HG02623 (cell line): ENCODE data around the gene KCNG2.
"Not testable (repeated sequence)": the region's sequence is repeated elsewhere in the genome, so short reads cannot be mapped to it uniquely, and the experiment has no call there.

ENCODE experiments used
- ATAC-seq: cut with Tn5 transposase; IDR thresholded peaks from one replicate; pipeline ENCODE4 v1.9.1; 2021; ENCODE audit warnings: moderate library complexity; ENCODE audit not compliant: unreplicated experiment

KCNG2 gene, protein sequence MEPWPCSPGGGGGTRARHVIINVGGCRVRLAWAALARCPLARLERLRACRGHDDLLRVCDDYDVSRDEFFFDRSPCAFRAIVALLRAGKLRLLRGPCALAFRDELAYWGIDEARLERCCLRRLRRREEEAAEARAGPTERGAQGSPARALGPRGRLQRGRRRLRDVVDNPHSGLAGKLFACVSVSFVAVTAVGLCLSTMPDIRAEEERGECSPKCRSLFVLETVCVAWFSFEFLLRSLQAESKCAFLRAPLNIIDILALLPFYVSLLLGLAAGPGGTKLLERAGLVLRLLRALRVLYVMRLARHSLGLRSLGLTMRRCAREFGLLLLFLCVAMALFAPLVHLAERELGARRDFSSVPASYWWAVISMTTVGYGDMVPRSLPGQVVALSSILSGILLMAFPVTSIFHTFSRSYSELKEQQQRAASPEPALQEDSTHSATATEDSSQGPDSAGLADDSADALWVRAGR

GRCh38 chr18:79797518-79798345 lies at the start of gene KCNG2:
Gene KCNG2 (plus strand): TSS chr18:79797938. CDS start chr18:79863668, 65,730 bp downstream.
- ATAC-seq: no peak

- ATAC-seq: no peak
Measured at GRCh38 chr18:79748321-79749180, 49.2 kb upstream of the KCNG2 start.

DNA sequence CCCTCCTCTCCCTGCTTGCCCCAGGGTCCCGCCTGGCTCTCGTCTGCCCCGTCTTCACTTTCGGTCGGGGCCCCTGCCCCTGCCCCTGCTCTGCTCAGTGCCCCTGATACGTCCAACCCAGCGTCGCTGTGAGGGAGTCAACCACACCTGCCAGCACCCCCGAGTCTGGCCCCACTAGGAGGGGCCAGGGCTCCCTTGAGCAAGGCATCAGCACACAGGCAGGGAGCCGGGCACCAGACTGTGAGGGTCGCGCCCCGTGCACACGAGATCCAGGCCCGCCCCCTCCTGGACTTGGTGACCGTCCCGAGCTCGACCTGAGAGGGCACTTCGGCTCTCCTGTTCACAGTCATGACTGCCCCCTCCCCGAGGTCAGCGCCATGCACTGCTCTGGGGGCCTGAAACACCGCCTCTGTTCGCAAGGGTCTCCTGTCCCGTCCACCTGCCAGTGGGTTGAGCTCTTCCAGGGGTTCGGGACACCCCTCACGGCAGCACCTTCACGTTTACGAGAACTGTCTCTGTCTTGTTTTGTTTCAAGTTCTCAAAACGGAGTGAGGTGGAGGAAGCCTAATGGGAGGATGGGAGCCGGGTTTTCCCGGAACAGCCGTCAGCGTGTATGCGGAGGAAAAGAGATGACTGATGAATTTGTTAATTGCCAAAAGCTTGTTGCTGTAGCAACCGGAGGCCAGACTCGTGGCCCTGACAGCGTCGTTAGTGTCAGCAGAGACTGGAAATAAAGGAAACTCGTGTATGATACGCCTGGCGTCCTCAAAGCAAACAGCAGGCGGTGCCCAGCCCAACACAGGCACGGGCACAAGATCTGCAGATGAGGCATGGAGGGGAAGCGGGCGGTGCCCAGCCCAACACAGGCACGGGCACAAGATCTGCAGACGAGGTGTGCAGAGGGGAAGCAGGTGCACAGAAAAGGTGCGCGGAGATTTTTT lies 48.2 kb upstream of the KCNG2 start:
- no peak for ATAC-seq

DNA sequence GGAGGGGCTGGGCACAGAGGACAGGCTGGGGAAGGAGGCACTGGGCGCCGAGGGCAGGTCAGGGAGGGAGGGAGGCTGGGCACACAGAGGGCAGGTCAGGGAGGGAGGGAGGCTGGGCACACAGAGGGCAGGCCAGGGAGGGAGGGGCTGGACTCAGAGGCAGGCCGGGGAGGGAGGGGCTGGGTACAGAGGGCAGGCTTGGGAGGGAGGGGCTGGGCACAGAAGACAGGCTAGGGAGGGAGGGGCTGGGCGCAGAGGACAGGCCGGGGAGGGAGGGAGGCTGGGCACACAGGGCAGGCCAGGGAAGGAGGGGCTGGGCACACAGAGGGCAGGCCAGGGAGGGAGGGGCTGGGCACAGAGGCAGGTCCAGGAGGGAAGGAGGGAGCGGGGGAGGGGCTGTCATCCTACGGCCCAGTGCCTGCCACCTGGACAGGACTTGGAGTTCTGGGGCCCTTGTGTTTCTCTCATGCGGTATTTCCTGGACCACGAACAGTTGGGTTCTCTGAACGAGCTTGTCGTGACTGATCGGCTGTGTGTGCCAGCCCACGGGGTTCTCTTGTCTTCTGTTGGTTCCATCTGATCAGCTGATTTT lies 46.7 kb upstream of the KCNG2 start:
- no peak for ATAC-seq

DNA sequence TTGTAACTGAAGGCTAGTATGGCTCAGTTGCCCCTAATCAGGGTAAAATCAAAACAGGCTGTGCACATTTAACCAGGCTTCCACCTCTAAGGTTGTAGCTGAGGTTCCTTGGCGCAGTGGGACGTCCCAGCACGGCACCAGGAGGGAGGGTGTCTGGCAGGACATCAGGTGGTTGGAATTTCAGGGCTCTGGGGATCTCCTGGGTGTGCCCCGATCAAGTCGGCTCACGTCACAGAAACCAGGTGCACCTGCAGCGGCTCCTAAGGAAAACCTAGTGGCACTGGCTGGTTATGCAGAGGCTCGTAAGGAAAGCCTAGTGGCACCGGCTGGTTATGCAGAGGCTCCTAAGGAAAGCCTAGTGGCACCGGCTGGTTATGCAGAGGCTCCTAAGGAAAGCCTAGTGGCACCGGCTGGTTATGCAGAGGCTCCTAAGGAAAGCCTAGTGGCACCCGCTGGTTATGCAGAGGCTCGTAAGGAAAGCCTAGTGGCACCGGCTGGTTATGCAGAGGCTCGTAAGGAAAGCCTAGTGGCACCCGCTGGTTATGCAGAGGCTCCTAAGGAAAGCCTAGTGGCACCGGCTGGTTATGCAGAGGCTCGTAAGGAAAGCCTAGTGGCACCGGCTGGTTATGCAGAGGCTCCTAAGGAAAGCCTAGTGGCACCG lies 45.7 kb upstream of the KCNG2 start:
- ATAC-seq: not testable (repeated sequence)

DNA sequence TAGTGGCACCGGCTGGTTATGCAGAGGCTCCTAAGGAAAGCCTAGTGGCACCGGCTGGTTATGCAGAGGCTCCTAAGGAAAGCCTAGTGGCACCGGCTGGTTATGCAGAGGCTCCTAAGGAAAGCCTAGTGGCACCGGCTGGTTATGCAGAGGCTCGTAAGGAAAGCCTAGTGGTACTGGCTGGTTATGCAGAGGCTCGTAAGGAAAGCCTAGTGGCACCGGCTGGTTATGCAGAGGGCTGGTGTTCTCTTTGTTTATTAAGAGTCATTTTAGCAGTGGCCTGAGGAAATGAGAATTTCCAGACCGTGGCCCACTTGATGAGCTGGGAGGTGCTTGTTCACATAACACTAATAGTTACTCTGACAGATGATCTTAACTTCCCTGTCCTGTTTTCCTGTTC lies 44.8 kb upstream of the KCNG2 start:
- ATAC-seq: not testable (repeated sequence)

GRCh38 chr18:79753391-79753851 lies 44.3 kb upstream of the KCNG2 start:
- ATAC-seq: no peak

GRCh38 chr18:79754022-79754761 lies 43.5 kb upstream of the KCNG2 start:
- ATAC-seq: no peak

DNA sequence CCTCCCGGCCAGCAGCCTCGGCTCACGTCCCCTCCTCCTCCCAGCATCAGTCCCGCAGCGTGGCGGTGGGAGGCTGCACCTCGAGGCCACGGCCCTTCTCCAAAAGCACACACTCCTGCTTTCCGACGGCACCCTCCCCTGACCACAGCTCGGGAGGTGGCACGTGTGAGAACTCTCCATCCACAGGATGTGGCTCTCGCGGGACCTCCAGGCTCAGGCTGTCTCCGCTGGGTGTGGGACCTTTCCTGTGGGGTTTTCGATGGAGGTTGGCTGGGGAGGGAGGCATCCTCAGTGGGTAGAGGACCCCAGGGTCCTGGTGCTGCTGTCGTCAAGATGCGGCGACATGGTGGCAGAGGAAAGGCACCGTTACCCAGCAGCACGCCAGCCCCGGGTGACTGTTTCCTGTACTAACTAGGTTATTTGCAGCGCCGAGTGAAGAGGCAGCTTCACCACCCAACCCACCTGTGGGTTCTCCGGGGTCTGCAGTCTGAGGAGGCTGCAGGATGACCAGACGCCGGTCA lies 42.8 kb upstream of the KCNG2 start:
- no peak for ATAC-seq

GRCh38 chr18:79755496-79756142 lies 42.1 kb upstream of the KCNG2 start:
- ATAC-seq: no peak

GRCh38 chr18:79756143-79756500 lies 41.6 kb upstream of the KCNG2 start:
- ATAC-seq: no peak

DNA sequence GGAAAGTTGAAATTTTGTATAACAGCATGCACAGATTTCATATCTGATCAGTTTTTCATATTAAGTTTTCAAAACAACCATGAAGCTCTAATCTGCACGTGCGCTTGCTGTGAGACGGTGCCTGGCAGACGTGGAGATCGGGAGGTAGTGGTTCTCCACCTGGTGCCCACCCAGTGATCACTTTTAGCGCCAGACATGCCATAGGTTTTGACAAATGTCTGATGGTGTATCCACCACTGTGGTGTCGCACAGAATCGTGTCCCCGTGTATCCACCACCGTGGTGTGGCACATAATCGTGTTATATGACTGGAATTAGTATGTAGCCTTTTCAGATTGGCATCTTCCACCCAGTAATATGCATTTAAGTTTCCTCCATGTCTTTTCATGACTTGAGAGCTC lies 40.9 kb upstream of the KCNG2 start:
- no peak for ATAC-seq

GRCh38 chr18:79760348-79760747 lies 37.4 kb upstream of the KCNG2 start:
- ATAC-seq: no peak

DNA sequence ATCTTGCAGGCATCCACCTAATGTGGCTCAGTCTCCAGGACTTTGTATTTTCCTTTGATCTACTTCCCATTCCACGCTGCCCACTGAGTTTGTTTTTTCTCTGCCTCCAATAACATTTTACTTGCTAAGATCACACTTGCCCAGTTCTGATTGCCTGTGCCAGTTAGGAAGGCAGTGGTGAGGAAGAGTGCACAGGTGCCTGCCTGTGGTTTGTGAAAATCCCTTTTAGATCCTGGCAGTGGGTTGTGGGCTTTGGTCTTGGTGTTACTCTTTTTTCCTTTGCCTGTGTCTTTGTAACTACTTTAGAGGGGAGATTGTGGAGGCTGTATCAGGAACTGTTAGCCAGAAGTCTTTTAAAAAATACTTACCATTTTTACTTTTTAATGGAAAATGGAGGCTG lies 36.9 kb upstream of the KCNG2 start:
- ATAC-seq: no peak

- ATAC-seq: no peak
Measured at GRCh38 chr18:79763407-79763806, 34.3 kb upstream of the KCNG2 start.

DNA sequence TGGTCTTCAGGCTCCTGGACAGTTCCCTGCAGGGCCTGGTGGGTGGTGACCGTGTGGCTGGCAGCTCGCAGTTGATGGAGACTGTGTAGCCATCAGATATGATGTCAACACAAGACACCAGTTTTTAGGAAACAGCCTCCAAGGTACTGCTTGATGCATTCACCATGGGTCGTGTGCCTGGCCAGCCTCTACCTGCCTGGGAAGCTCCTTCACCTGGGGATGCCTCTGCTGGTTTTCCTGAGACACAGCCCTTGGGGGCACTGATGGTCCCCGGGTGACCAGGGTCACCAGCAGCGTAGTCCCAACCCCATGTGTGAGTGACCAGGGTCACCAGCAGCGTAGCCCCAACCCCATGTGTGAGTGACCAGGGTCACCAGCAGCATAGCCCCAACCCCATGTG lies 33.6 kb upstream of the KCNG2 start:
- no peak for ATAC-seq

DNA sequence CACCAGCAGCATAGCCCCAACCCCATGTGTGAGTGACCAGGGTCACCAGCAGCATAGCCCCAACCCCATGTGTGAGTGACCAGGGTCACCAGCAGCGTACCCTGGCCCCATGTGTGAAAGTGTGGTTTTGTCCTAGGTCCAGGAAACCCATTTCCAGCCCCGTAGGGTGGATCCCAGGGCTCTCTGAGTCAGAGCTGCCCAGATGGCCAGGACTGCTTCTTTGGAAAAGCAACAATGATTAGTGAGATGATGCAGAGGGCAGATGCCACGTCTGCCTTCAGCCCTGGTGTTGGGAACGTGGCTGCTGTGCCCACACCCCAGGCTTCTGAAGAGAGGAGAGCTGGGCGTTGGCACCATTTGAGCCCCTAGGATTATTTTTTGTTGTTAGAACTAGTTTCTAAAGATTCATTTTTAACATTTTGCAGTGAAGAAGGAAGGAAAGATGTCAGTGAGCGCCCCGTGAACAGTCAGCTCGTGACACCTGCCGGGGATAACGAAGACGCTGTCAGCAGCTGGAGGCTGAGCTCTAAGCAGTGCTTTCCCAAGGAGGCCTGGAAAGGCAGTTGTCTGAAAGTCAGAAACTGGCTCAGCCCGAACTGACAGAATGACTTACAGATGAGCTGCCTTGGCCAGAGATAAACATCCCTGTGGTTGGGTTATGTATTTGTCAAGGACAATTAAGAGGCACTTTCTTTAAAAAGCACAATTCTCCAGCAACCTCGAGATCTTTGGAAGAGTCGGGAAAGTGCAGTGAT lies 32.1 kb upstream of the KCNG2 start:
- no peak for ATAC-seq
